TTC549 (cell line): ENCODE measurements around the gene PNPLA6.
A peak's percentile ranks its signal among the peaks of the same experiment; 100 is the strongest.

Experiments
- FAIRE-seq: peaks from 2 replicates; lab custom pipeline; 2012; peaks lifted over from hg19 to GRCh38; lab: Jason Lieb, UNC

The PNPLA6 gene

GRCh38 chr19:7535047-7535997 is at the start of gene PNPLA6:
TSS of gene PNPLA6 (plus strand) at chr19:7535717. CDS start at chr19:7535789, 72 bp downstream.
- peak; percentile 71 for FAIRE-seq

GRCh38 chr19:7486923-7487322 is 48.6 kb upstream of the PNPLA6 start:
- no peak for FAIRE-seq

- no peak for FAIRE-seq
Observed at GRCh38 chr19:7488736-7489353, 46.7 kb upstream of the PNPLA6 start, which contains the start of gene PEX11G. TSS of gene PEX11G (minus strand) at chr19:7489035. CDS start at chr19:7489010, 25 bp downstream.

- FAIRE-seq = no peak
Observed at GRCh38 chr19:7489609-7490044, 45.9 kb upstream of the PNPLA6 start.

- FAIRE-seq = no peak
Observed at GRCh38 chr19:7492142-7492541, 43.4 kb upstream of the PNPLA6 start.

GRCh38 chr19:7492558-7492957 is 43.0 kb upstream of the PNPLA6 start:
- FAIRE-seq = no peak

- FAIRE-seq = no peak
Observed at GRCh38 chr19:7494416-7495098, 41.0 kb upstream of the PNPLA6 start.

GRCh38 chr19:7497292-7497691 is 38.2 kb upstream of the PNPLA6 start:
- no peak for FAIRE-seq

GRCh38 chr19:7500811-7501450 is 34.6 kb upstream of the PNPLA6 start:
- FAIRE-seq = no peak

- FAIRE-seq = no peak
Observed at GRCh38 chr19:7502552-7502951, 33.0 kb upstream of the PNPLA6 start.

- FAIRE-seq = no peak
Observed at GRCh38 chr19:7504684-7505083, 30.8 kb upstream of the PNPLA6 start.

- no peak for FAIRE-seq
Observed at GRCh38 chr19:7505288-7505681, 30.2 kb upstream of the PNPLA6 start.

GRCh38 chr19:7505682-7506384 is 29.7 kb upstream of the PNPLA6 start:
- FAIRE-seq = no peak

- FAIRE-seq = peak; percentile 96
Observed at GRCh38 chr19:7506385-7507328, 28.9 kb upstream of the PNPLA6 start.

GRCh38 chr19:7507884-7508283 is 27.6 kb upstream of the PNPLA6 start:
- no peak for FAIRE-seq

GRCh38 chr19:7509625-7510024 is 25.9 kb upstream of the PNPLA6 start:
- FAIRE-seq = no peak

- FAIRE-seq = no peak
Observed at GRCh38 chr19:7512400-7512851, 23.1 kb upstream of the PNPLA6 start.

- FAIRE-seq = no peak
Observed at GRCh38 chr19:7513809-7514642, 21.5 kb upstream of the PNPLA6 start.

GRCh38 chr19:7515110-7515644 is 20.3 kb upstream of the PNPLA6 start:
- no peak for FAIRE-seq
